ENCODE data around the gene MTUS2.

MTUS2 gene

GRCh38 chr13:28864544-28864943, 44.4 kb downstream of the MTUS2 start:
- no peaks in the 10 kb centered on the region for H3K27me3 ChIP-seq (ENCODE audit: control insufficient read depth, insufficient read depth, low read length)
- no peak overlapping the region for H3K4me3 ChIP-seq (ENCODE audit: low read length)
- H3K36me3 ChIP-seq (ENCODE audit: control insufficient read depth, insufficient read depth, low read length): no peaks in the 10 kb centered on the region
- H3K9me3 ChIP-seq (ENCODE audit: control insufficient read depth, low read length): no peaks in the 10 kb centered on the region
- no peak overlapping the region for H3K9ac ChIP-seq (ENCODE audit: low read length)
- no peaks in the 10 kb centered on the region for H3K4me1 ChIP-seq (ENCODE audit: control insufficient read depth, insufficient read depth, low read length)

GRCh38 chr13:28865149-28865744, 45.1 kb downstream of the MTUS2 start:
- H3K27me3 ChIP-seq (ENCODE audit: control insufficient read depth, insufficient read depth, low read length): no peaks in the 10 kb centered on the region
- no peaks in the 10 kb centered on the region for H3K9me3 ChIP-seq (ENCODE audit: control insufficient read depth, low read length)
- no peak overlapping the region for H3K4me3 ChIP-seq (ENCODE audit: low read length)
- H3K4me1 ChIP-seq (ENCODE audit: control insufficient read depth, insufficient read depth, low read length): no peaks in the 10 kb centered on the region
- H3K36me3 ChIP-seq (ENCODE audit: control insufficient read depth, insufficient read depth, low read length): no peaks in the 10 kb centered on the region
- H3K9ac ChIP-seq (ENCODE audit: low read length): no peak overlapping the region

GRCh38 chr13:28865951-28866350, 45.8 kb downstream of the MTUS2 start:
- Histone ChIP-seq H3K9ac (ENCODE audit: low read length) (no peak overlapping the region), H3K9me3 (ENCODE audit: control insufficient read depth, low read length) (no peaks in the 10 kb centered on the region), H3K36me3 (ENCODE audit: control insufficient read depth, insufficient read depth, low read length) (no peaks in the 10 kb centered on the region), H3K27me3 (ENCODE audit: control insufficient read depth, insufficient read depth, low read length) (no peaks in the 10 kb centered on the region), H3K4me1 (ENCODE audit: control insufficient read depth, insufficient read depth, low read length) (no peaks in the 10 kb centered on the region), H3K4me3 (ENCODE audit: low read length) (no peak overlapping the region)

GRCh38 chr13:28866932-28867331, 46.8 kb downstream of the MTUS2 start:
- no peak overlapping the region for H3K9ac ChIP-seq (ENCODE audit: low read length)
- no peaks in the 10 kb centered on the region for H3K4me1 ChIP-seq (ENCODE audit: control insufficient read depth, insufficient read depth, low read length)
- no peaks in the 10 kb centered on the region for H3K27me3 ChIP-seq (ENCODE audit: control insufficient read depth, insufficient read depth, low read length)
- no peaks in the 10 kb centered on the region for H3K36me3 ChIP-seq (ENCODE audit: control insufficient read depth, insufficient read depth, low read length)
- no peak overlapping the region for H3K4me3 ChIP-seq (ENCODE audit: low read length)
- no peaks in the 10 kb centered on the region for H3K9me3 ChIP-seq (ENCODE audit: control insufficient read depth, low read length)

GRCh38 chr13:28867564-28867963, 47.4 kb downstream of the MTUS2 start:
- Histone ChIP-seq H3K4me3 (ENCODE audit: low read length) (no peak overlapping the region), H3K27me3 (ENCODE audit: control insufficient read depth, insufficient read depth, low read length) (no peaks in the 10 kb centered on the region), H3K4me1 (ENCODE audit: control insufficient read depth, insufficient read depth, low read length) (no peaks in the 10 kb centered on the region), H3K9ac (ENCODE audit: low read length) (no peak overlapping the region), H3K9me3 (ENCODE audit: control insufficient read depth, low read length) (no peaks in the 10 kb centered on the region), H3K36me3 (ENCODE audit: control insufficient read depth, insufficient read depth, low read length) (no peaks in the 10 kb centered on the region)

GRCh38 chr13:28872427-28873176, 52.5 kb downstream of the MTUS2 start:
- Histone ChIP-seq H3K9me3 (ENCODE audit: control insufficient read depth, low read length) (no peaks in the 10 kb centered on the region), H3K4me3 (ENCODE audit: low read length) (no peak overlapping the region), H3K4me1 (ENCODE audit: control insufficient read depth, insufficient read depth, low read length) (no peaks in the 10 kb centered on the region), H3K9ac (ENCODE audit: low read length) (no peak overlapping the region), H3K36me3 (ENCODE audit: control insufficient read depth, insufficient read depth, low read length) (no peaks in the 10 kb centered on the region), H3K27me3 (ENCODE audit: control insufficient read depth, insufficient read depth, low read length) (no peaks in the 10 kb centered on the region)

- no peaks in the 10 kb centered on the region for H3K4me1 ChIP-seq (ENCODE audit: control insufficient read depth, insufficient read depth, low read length)
- H3K9me3 ChIP-seq (ENCODE audit: control insufficient read depth, low read length): no peaks in the 10 kb centered on the region
- H3K9ac ChIP-seq (ENCODE audit: low read length): no peak overlapping the region
- H3K27me3 ChIP-seq (ENCODE audit: control insufficient read depth, insufficient read depth, low read length): no peaks in the 10 kb centered on the region
- no peaks in the 10 kb centered on the region for H3K36me3 ChIP-seq (ENCODE audit: control insufficient read depth, insufficient read depth, low read length)
- no peak overlapping the region for H3K4me3 ChIP-seq (ENCODE audit: low read length)
Observed at GRCh38 chr13:28875846-28876615, 55.9 kb downstream of the MTUS2 start.

- Histone ChIP-seq H3K4me1 (ENCODE audit: control insufficient read depth, insufficient read depth, low read length) (no peaks in the 10 kb centered on the region), H3K9me3 (ENCODE audit: control insufficient read depth, low read length) (no peaks in the 10 kb centered on the region), H3K27me3 (ENCODE audit: control insufficient read depth, insufficient read depth, low read length) (no peaks in the 10 kb centered on the region), H3K36me3 (ENCODE audit: control insufficient read depth, insufficient read depth, low read length) (no peaks in the 10 kb centered on the region), H3K4me3 (ENCODE audit: low read length) (no peak overlapping the region), H3K9ac (ENCODE audit: low read length) (no peak overlapping the region)
Observed at GRCh38 chr13:28877408-28877807, 57.3 kb downstream of the MTUS2 start.

GRCh38 chr13:28885181-28885580, 65.0 kb downstream of the MTUS2 start:
- H3K9ac ChIP-seq (ENCODE audit: low read length): no peak overlapping the region
- no peaks in the 10 kb centered on the region for H3K36me3 ChIP-seq (ENCODE audit: control insufficient read depth, insufficient read depth, low read length)
- no peaks in the 10 kb centered on the region for H3K4me1 ChIP-seq (ENCODE audit: control insufficient read depth, insufficient read depth, low read length)
- H3K4me3 ChIP-seq (ENCODE audit: low read length): no peak overlapping the region
- H3K9me3 ChIP-seq (ENCODE audit: control insufficient read depth, low read length): no peaks in the 10 kb centered on the region
- no peaks in the 10 kb centered on the region for H3K27me3 ChIP-seq (ENCODE audit: control insufficient read depth, insufficient read depth, low read length)

- Histone ChIP-seq H3K9ac (ENCODE audit: low read length) (no peak overlapping the region), H3K36me3 (ENCODE audit: control insufficient read depth, insufficient read depth, low read length) (no peaks in the 10 kb centered on the region), H3K4me3 (ENCODE audit: low read length) (no peak overlapping the region), H3K4me1 (ENCODE audit: control insufficient read depth, insufficient read depth, low read length) (no peaks in the 10 kb centered on the region), H3K9me3 (ENCODE audit: control insufficient read depth, low read length) (no peaks in the 10 kb centered on the region), H3K27me3 (ENCODE audit: control insufficient read depth, insufficient read depth, low read length) (no peaks in the 10 kb centered on the region)
Observed at GRCh38 chr13:28889086-28889732, 69.1 kb downstream of the MTUS2 start.

GRCh38 chr13:28890712-28891111, 70.6 kb downstream of the MTUS2 start:
- Histone ChIP-seq H3K9me3 (ENCODE audit: control insufficient read depth, low read length) (no peaks in the 10 kb centered on the region), H3K27me3 (ENCODE audit: control insufficient read depth, insufficient read depth, low read length) (no peaks in the 10 kb centered on the region), H3K9ac (ENCODE audit: low read length) (no peak overlapping the region), H3K4me1 (ENCODE audit: control insufficient read depth, insufficient read depth, low read length) (no peaks in the 10 kb centered on the region), H3K36me3 (ENCODE audit: control insufficient read depth, insufficient read depth, low read length) (no peaks in the 10 kb centered on the region), H3K4me3 (ENCODE audit: low read length) (no peak overlapping the region)

- Histone ChIP-seq H3K9ac (ENCODE audit: low read length) (no peak overlapping the region), H3K36me3 (ENCODE audit: control insufficient read depth, insufficient read depth, low read length) (no peaks in the 10 kb centered on the region), H3K9me3 (ENCODE audit: control insufficient read depth, low read length) (no peaks in the 10 kb centered on the region), H3K4me1 (ENCODE audit: control insufficient read depth, insufficient read depth, low read length) (no peaks in the 10 kb centered on the region), H3K27me3 (ENCODE audit: control insufficient read depth, insufficient read depth, low read length) (no peaks in the 10 kb centered on the region), H3K4me3 (ENCODE audit: low read length) (no peak overlapping the region)
Observed at GRCh38 chr13:28918030-28918429, 97.9 kb downstream of the MTUS2 start.

Data from mucosa of stomach (tissue), 1 donor.